Coronary artery (tissue), 2 donors: Measurements from ENCODE around the gene GTSF1L.

Experiments
- DNase-seq: peaks from one replicate; pipeline ENCODE4 v3.0.0-alpha.2; 2017; ENCODE audit warnings: low spot score
- H3K27ac ChIP-seq, 2 donors: fragments of 200-600 bp; sonication (generic); one replicate each; pipeline ENCODE4 v1.5.1; 2016 to 2019
- H3K4me3 ChIP-seq: fragments of 200-600 bp; sonication (generic); 2 replicates; pipeline ENCODE4 v1.5.1; 2016; ENCODE audit warnings: mild to moderate bottlenecking, moderate library complexity
- TF ChIP-seq, protein P1 (sequence below): fragments of 200-600 bp; sonication (generic); IDR thresholded peaks from one replicate; pipeline ENCODE4 v1.5.1; 2019; ENCODE audit warnings: antibody characterized with exemption

GTSF1L gene

GRCh38 chr20:43710370-43711044 is 16.3 kb downstream of the GTSF1L start:
- DNase-seq, result no peak
- TF ChIP-seq, protein P1, sequence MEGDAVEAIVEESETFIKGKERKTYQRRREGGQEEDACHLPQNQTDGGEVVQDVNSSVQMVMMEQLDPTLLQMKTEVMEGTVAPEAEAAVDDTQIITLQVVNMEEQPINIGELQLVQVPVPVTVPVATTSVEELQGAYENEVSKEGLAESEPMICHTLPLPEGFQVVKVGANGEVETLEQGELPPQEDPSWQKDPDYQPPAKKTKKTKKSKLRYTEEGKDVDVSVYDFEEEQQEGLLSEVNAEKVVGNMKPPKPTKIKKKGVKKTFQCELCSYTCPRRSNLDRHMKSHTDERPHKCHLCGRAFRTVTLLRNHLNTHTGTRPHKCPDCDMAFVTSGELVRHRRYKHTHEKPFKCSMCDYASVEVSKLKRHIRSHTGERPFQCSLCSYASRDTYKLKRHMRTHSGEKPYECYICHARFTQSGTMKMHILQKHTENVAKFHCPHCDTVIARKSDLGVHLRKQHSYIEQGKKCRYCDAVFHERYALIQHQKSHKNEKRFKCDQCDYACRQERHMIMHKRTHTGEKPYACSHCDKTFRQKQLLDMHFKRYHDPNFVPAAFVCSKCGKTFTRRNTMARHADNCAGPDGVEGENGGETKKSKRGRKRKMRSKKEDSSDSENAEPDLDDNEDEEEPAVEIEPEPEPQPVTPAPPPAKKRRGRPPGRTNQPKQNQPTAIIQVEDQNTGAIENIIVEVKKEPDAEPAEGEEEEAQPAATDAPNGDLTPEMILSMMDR, result no peak
- Histone ChIP-seq H3K27ac (no peak overlapping the region), H3K4me3 (no peak overlapping the region)

- no peak for DNase-seq
- Histone ChIP-seq H3K27ac (no peak overlapping the region), H3K4me3 (no peak overlapping the region)
- TF ChIP-seq, protein P1, result no peak
Observed at GRCh38 chr20:43702502-43702901, 24.3 kb downstream of the GTSF1L start.

DNA sequence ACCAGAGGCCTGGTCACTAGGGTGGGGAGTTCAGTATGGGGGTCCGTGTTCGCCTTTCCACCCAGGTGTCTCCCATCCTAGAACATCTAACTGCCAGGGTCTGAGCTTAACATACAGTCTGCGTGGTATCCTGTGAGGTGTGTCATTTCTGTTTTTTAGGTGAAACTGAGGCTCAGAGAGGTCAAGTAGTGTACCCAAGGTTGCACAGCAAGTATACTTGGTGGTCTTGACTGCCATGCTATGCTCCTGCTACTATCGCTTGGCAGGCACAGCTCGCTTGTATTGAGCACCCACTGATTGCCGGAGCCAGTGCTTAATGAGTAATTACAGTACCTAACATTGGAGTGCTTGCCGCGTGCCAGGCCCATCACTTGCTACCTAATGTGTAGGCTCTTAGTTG is 26.2 kb downstream of the GTSF1L start:
- Histone ChIP-seq H3K27ac (no peak overlapping the region), H3K4me3 (no peak overlapping the region)
- DNase-seq, result no peak
- TF ChIP-seq, protein P1, result no peak

DNA sequence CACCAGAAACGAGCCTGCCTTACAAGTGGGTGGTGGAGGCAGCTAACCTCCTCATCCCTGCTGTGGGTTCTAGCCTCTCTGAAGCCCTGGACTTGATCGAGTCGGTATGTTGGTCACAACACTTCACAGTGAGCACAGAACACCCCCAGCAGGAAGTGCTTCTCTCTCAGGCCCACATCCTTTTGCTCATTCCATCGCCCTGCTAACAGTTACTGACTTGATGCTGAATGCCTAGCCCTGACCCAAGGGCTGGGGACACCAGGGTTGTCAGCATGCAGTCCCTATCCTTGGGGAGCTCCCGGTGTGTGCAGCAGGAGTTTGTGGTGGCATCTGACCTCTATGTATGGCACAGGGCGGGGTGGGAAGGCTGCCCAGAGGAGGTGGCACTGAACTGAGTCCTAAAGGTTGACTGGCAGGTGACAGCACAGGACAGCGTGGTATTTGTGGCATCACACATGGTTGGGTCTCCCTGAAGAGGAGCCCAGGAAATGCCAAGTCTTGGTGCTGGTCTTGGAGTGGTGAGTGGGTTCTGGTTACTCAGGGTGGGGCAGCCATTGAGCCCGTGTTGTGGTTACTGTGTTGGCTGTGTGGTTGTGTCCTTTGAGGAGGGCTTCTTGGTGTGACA is 26.7 kb downstream of the GTSF1L start:
- DNase-seq, result no peak
- TF ChIP-seq, protein P1, result no peak
- H3K4me3 ChIP-seq, result no peak overlapping the region
- no peak overlapping the region for H3K27ac ChIP-seq

DNA sequence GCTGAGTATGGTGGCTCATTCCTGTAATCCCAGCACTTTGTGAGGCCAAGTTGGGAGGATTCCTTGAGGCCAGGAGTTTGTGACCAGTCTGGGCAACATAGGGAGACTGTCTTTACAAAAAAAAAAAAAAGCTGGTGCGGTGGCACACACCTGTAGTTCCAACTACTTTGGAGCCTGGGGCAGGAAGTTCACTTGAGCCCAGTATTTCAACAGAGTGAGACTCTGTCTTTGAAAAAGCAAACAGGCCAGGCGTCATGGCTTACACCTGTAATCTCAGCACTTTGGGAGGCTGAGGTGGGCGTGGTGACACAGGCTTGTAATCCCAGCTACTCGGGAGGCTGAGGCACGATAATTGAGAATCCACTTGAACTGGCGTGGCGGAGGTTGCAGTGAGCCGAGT is 31.2 kb downstream of the GTSF1L start:
- no peak for DNase-seq
- Histone ChIP-seq H3K27ac (no peak overlapping the region), H3K4me3 (no peak overlapping the region)
- TF ChIP-seq, protein P1, result no peak

- Histone ChIP-seq H3K27ac (no peak overlapping the region), H3K4me3 (no peak overlapping the region)
- DNase-seq, result no peak
- TF ChIP-seq, protein P1, result no peak
Observed at GRCh38 chr20:43694763-43695162, 32.0 kb downstream of the GTSF1L start.

DNA sequence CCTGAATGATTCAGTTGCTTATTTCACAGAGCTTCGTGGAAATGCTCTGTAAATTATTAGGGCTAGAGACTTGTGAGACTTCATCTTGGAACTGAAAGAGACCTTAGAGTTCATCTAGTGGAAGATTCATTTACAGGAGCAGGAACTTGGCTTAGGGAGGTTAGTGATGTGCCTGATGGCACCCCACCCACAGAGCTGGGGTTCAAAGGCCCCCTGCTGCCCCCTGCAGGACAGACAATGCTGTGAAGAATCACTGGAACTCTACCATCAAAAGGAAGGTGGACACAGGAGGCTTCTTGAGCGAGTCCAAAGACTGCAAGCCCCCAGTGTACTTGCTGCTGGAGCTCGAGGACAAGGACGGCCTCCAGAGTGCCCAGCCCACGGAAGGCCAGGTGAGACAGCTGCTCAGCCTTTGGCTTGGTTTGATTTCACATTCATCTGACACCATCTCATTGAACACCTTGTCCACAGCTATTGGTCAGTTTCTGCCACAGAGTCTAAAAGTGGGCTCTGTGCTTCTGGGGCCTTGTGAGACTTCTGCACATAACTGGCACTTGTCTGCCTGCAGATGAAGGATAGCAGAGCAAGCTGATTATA is 34.8 kb downstream of the GTSF1L start:
- H3K27ac ChIP-seq, result no peak overlapping the region
- TF ChIP-seq, protein P1, result no peak
- no peak for DNase-seq
- H3K4me3 ChIP-seq, result no peak overlapping the region
